Astrocyte (in vitro differentiated cells and primary cell): Measurements from ENCODE around the gene PHTF1.

Experiments used
- EZH2 ChIP-seq: IDR thresholded peaks from 2 replicates; pipeline ENCODE4 v1.6.1; 2012; ENCODE audit warnings: mild to moderate bottlenecking, low read length, inconsistent platforms; ENCODE audit not compliant: insufficient read depth
- TF ChIP-seq, protein P1 (sequence below): IDR thresholded peaks from 2 replicates; pipeline ENCODE4 v1.5.1; 2011; ENCODE audit warnings: low read depth, mild to moderate bottlenecking, inconsistent platforms, low read length, moderate library complexity; ENCODE audit not compliant: insufficient read depth

GRCh38 chr1:113657126-113657525, 102.2 kb downstream of the PHTF1 start:
- TF ChIP-seq, protein P1, sequence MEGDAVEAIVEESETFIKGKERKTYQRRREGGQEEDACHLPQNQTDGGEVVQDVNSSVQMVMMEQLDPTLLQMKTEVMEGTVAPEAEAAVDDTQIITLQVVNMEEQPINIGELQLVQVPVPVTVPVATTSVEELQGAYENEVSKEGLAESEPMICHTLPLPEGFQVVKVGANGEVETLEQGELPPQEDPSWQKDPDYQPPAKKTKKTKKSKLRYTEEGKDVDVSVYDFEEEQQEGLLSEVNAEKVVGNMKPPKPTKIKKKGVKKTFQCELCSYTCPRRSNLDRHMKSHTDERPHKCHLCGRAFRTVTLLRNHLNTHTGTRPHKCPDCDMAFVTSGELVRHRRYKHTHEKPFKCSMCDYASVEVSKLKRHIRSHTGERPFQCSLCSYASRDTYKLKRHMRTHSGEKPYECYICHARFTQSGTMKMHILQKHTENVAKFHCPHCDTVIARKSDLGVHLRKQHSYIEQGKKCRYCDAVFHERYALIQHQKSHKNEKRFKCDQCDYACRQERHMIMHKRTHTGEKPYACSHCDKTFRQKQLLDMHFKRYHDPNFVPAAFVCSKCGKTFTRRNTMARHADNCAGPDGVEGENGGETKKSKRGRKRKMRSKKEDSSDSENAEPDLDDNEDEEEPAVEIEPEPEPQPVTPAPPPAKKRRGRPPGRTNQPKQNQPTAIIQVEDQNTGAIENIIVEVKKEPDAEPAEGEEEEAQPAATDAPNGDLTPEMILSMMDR = no peak
- no peak for TF ChIP-seq EZH2
